ENCODE data around the gene GFOD1.

GRCh38 chr6:13368731-13369115 lies 118.7 kb downstream of the GFOD1 start:
- no peak for TF ChIP-seq CTCF (IDR thresholded peaks at IDR 0.05)
- TF ChIP-seq POLR2AphosphoS5 (IDR thresholded peaks at IDR 0.05; ENCODE audit: low read depth, low read length), result no peak
- no peak for TF ChIP-seq REST (IDR thresholded peaks at IDR 0.05; ENCODE audit: insufficient read depth in 1 of 2, low read depth in 2 of 2, low read length in 1 of 2)
- no peak for TF ChIP-seq TCF7L2 (IDR thresholded peaks at IDR 0.05; ENCODE audit: low read depth, low read length)
- no peak for TF ChIP-seq SIN3A (IDR thresholded peaks at IDR 0.05; ENCODE audit: borderline replicate concordance, insufficient read depth, low read depth, low read length)

Measured in Panc1 (cell line).